Natural killer cell (primary cell): Measurements from ENCODE around the gene LOXL1. TPM values are rescaled to one million over a fixed set of nuclear protein-coding genes. Genes with fewer than 3 reads are reported as not detected.

Experiments
- ATAC-seq, 3 donors: fragments of 150-1000 bp in 2 of 3; fragments of 200-7000 bp in 1 of 3; cut with Tn5 transposase; 1 replicate in 1 of 3; 2 replicates in 2 of 3; pipeline ENCODE4 v1.10.0; 2021; ENCODE audit warnings: mild to moderate bottlenecking in 2 of 3, moderate library complexity in 2 of 3
- DNase-seq, 2 donors: peaks; one replicate each; pipeline versions ENCODE4 v3.0.0 to v3.0.0-alpha.2; 2013 to 2021; ENCODE audit warnings: mixed read lengths in 1 of 2
- H3K27ac ChIP-seq: one replicate; pipeline ENCODE4 v1.5.1; 2013; ENCODE audit warnings: mild to moderate bottlenecking, low read length
- H3K27me3 ChIP-seq: one replicate; pipeline ENCODE4 v1.6.1; 2013; ENCODE audit warnings: low read length; ENCODE audit not compliant: control insufficient read depth, insufficient read depth
- H3K36me3 ChIP-seq: one replicate; pipeline ENCODE4 v1.6.1; 2013; ENCODE audit warnings: low read length; ENCODE audit not compliant: control insufficient read depth, insufficient read depth
- H3K4me1 ChIP-seq: one replicate; pipeline ENCODE4 v1.6.1; 2013; ENCODE audit warnings: low read length; ENCODE audit not compliant: control insufficient read depth, insufficient read depth
- H3K4me3 ChIP-seq: one replicate; pipeline ENCODE4 v1.5.1; 2013; ENCODE audit warnings: low read length
- H3K9me3 ChIP-seq: one replicate; pipeline ENCODE4 v1.6.1; 2013; ENCODE audit warnings: low read length; ENCODE audit not compliant: control insufficient read depth, insufficient read depth
- H3K27ac Mint-ChIP-seq, 2 donors: one replicate each; pipeline ENCODE4 v1.8.0; 2022; ENCODE audit warnings: mild to moderate bottlenecking in 2 of 2, mixed read lengths in 2 of 2, moderate library complexity in 1 of 2
- H3K27me3 Mint-ChIP-seq, 2 donors: one replicate each; pipeline ENCODE4 v1.8.0; 2022; ENCODE audit warnings: low read depth in 2 of 2, mixed read lengths in 2 of 2
- H3K36me3 Mint-ChIP-seq: one replicate; pipeline ENCODE4 v1.8.0; 2022; ENCODE audit warnings: mixed read lengths
- H3K4me1 Mint-ChIP-seq, 2 donors: one replicate each; pipeline ENCODE4 v1.8.0; 2022; ENCODE audit warnings: mixed read lengths in 2 of 2
- H3K4me3 Mint-ChIP-seq: one replicate; pipeline ENCODE4 v1.8.0; 2022; ENCODE audit warnings: mild to moderate bottlenecking, moderate library complexity, mixed read lengths
- H3K9me3 Mint-ChIP-seq, 2 donors: one replicate each; pipeline ENCODE4 v1.8.0; 2022; ENCODE audit warnings: mixed read lengths in 2 of 2
- CTCF ChIP-seq: fragments of 200-600 bp; IDR thresholded peaks from one replicate; pipeline ENCODE4 v1.8.0; 2022; ENCODE audit warnings: antibody characterized with exemption
- WGBS: methylation state at CpG from one replicate; pipeline ENCODE4 v1.1.7; 2013; ENCODE audit warnings: missing lambda C conversion rate; ENCODE audit not compliant: insufficient coverage; 5-methylcytosine and 5-hydroxymethylcytosine counted together
- intact Hi-C: fragments of 100-400 bp; cut with micrococcal nuclease; formaldehyde crosslinking; loops from one replicate; pipeline ENCODE4 v1.14.2; 2022
- total RNA-seq, 4 donors: library from RNA; stranded (reverse); fragments of 120-200 nt in 1 of 4; gene quantifications; one replicate each; pipeline versions ENCODE4 v1.2.3 to v1.2.4, GENCODE V29; 2013 to 2022

LOXL1 gene
- total RNA-seq, 3 donors from 2014 or later (not counting 1 experiment from before 2014, with no cell fraction given), result 1.1 to 1.4 (median 1.3) TPM

GRCh38 chr15:73923156-73923487 is 3.1 kb upstream of the LOXL1 start:
- intact Hi-C loops, result no loop called here
- no peak overlapping the region for H3K4me3 Mint-ChIP-seq
- no peaks in the 10 kb centered on the region for H3K36me3 ChIP-seq
- H3K4me1 Mint-ChIP-seq, result peaks cover 15 to 32% of the 10 kb centered on the region in 2 donors
- no peaks in the 10 kb centered on the region for H3K9me3 Mint-ChIP-seq
- no peak for DNase-seq
- H3K27ac ChIP-seq, result no peak overlapping the region
- no peaks in the 10 kb centered on the region for H3K9me3 ChIP-seq
- no peaks in the 10 kb centered on the region for H3K36me3 Mint-ChIP-seq
- WGBS, result 81% methylated on average over 6 of the region's 7 CpGs
- no peaks in the 10 kb centered on the region for H3K27me3 ChIP-seq
- no peak for TF ChIP-seq CTCF
- H3K4me3 ChIP-seq, result no peak overlapping the region
- H3K4me1 ChIP-seq, result peaks cover 33% of the 10 kb centered on the region
- H3K27ac Mint-ChIP-seq, result peak overlapping the region; percentile 44 to 60
- H3K27me3 Mint-ChIP-seq, result peaks cover 14 to 20% of the 10 kb centered on the region in 2 donors
- ATAC-seq, result no peak

GRCh38 chr15:73923488-73924164 is 2.6 kb upstream of the LOXL1 start:
- H3K27ac ChIP-seq, result no peak overlapping the region
- H3K9me3 Mint-ChIP-seq, result no peaks in the 10 kb centered on the region
- H3K4me3 Mint-ChIP-seq, result no peak overlapping the region
- H3K36me3 ChIP-seq, result no peaks in the 10 kb centered on the region
- H3K4me1 Mint-ChIP-seq, result peaks cover 18 to 35% of the 10 kb centered on the region in 2 donors
- no peaks in the 10 kb centered on the region for H3K36me3 Mint-ChIP-seq
- H3K27me3 Mint-ChIP-seq, result peaks cover 14 to 22% of the 10 kb centered on the region in 2 donors
- no peak for ATAC-seq
- H3K4me3 ChIP-seq, result no peak overlapping the region
- H3K27me3 ChIP-seq, result peaks cover under 1% of the 10 kb centered on the region
- TF ChIP-seq CTCF, result no peak
- WGBS, result 85% methylated on average over 6 of the region's 6 CpGs
- DNase-seq, result no peak
- no peaks in the 10 kb centered on the region for H3K9me3 ChIP-seq
- intact Hi-C loops, result no loop called here
- peak overlapping the region; percentile 44 to 60 for H3K27ac Mint-ChIP-seq
- H3K4me1 ChIP-seq, result peaks cover 35% of the 10 kb centered on the region

GRCh38 chr15:73924171-73924921 is 1.9 kb upstream of the LOXL1 start:
- H3K9me3 ChIP-seq, result no peaks in the 10 kb centered on the region
- Mint-ChIP-seq H3K27ac (peak overlapping the region; percentile 31 to 60), H3K9me3 (no peaks in the 10 kb centered on the region), H3K4me1 (peaks cover 18 to 35% of the 10 kb centered on the region in 2 donors), H3K36me3 (no peaks in the 10 kb centered on the region), H3K4me3 (no peak overlapping the region), H3K27me3 (peaks cover 18 to 30% of the 10 kb centered on the region in 2 donors)
- TF ChIP-seq CTCF, result no peak
- 55% methylated on average over 12 of the region's 12 CpGs for WGBS
- H3K27me3 ChIP-seq, result peaks cover 3% of the 10 kb centered on the region
- peak overlapping the region; percentile 43 for H3K27ac ChIP-seq
- intact Hi-C loops, result no loop called here
- peaks cover 35% of the 10 kb centered on the region for H3K4me1 ChIP-seq
- no peaks in the 10 kb centered on the region for H3K36me3 ChIP-seq
- ATAC-seq, result peak in 1 of 3 donors; percentile 20
- no peak overlapping the region for H3K4me3 ChIP-seq
- DNase-seq, result peak in 1 of 2 donors; percentile 50
